GM19023 (cell line): Measurements from ENCODE around the gene PLEKHJ1.
A peak's percentile ranks its signal among the peaks of the same experiment; 100 is the strongest.

ENCODE experiments used
- ATAC-seq: cut with Tn5 transposase; IDR thresholded peaks from one replicate; pipeline ENCODE4 v1.9.1; 2021; ENCODE audit warnings: mild to moderate bottlenecking, moderate library complexity; ENCODE audit not compliant: unreplicated experiment

Gene PLEKHJ1

GRCh38 chr19:2237051-2237868 lies 1.1 kb upstream of the PLEKHJ1 start:
- no peak for ATAC-seq

GRCh38 chr19:2236064-2236313 lies 140 bp downstream of the PLEKHJ1 start:
- no peak for ATAC-seq

DNA sequence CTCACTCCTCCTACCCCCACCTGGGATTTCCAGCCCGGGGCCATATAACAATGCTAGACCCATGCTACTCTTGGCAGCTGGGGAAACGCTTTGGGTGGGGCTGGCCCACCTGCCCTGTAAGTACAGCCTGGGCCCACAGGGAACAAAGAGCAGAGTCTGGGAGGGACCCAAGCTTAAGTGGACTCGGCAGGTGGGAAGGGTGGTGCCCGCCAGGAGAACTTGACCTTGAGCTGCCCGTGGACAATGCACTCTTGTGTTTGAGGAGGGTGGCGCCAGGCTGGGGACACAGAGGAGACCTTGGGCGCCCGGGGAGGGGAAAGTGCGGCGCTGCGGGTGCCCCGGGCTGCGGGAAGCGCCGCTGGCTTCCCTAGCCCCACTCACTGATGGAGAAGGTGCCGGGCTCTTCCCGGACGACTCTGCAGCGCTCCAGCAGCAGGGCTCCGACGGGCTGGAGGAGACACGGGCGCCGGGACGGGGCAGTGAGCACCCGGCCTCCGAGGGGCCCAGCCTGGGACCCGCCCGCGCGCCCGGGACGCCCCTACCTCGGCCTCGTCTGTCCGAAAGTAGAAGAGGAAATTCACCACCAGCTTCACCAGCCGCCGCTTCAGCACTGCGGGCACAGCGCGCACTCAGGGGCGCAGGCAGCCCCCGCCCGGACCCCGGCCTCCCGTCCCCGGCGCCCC lies 607 bp downstream of the PLEKHJ1 start:
- ATAC-seq: peak; percentile 6

DNA sequence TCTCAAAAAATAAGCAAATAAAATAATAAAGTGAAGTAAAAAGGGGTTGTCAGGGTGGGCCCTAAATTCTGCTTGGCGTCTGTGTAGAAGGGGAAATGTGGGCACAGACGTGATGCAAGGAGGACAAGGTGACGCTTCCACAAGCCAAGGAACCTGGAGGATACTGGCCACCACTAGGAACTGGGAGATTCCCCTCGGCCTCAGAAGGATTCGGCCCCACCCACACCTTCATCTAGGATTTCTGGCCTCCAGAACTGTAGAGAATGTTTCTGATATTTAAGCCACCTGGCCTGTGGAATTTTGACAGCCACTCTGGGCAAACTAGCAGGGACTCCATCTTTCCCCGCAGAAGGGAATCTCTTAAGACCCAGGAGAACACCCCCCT lies 1.1 kb downstream of the PLEKHJ1 start:
- ATAC-seq: no peak

- no peak for ATAC-seq
Observed at GRCh38 chr19:2233601-2234280, 2.4 kb downstream of the PLEKHJ1 start.

DNA sequence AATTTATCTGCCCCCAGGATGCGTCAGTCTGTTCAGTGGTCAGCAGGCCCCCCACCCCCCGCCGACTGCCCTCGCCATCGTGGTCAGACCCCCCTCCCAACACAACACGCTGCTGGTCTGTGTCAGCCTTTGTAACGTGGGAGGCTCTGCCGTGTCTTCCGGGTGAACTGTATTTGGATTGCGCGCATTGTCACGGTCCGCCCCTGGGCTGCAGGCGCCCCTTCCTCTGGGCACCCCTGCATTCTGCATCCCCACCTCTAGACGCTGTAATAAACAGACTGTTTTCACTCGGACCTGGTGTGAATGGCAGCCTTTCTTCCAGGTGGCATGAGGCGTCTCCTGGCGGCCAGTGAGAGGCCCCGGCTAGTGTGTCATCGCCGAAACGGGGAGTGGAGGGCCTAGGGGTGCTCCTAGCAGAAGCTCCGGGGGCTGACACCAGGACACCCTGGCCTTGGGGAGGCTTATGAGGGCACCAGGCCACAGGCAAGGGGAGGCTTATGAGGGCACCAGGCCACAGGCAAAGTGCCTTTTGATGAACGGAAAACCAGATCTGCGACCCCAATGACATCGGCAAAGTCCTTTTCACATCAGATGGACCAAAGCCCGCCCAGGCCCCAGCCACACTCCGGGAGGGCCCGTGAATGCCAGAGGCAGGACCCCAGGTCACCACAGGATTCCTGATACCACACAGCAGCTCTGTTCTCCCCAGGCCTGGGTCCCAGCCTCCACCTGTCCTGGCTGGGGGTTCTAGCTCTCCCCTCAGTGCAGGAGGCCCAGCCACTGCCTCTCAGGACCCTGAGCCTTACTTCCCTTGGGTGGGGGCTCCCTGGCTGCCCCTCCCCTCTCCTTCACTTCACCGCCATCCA lies 3.6 kb downstream of the PLEKHJ1 start:
- no peak for ATAC-seq

GRCh38 chr19:2231621-2232221 lies 4.4 kb downstream of the PLEKHJ1 start:
- no peak for ATAC-seq

DNA sequence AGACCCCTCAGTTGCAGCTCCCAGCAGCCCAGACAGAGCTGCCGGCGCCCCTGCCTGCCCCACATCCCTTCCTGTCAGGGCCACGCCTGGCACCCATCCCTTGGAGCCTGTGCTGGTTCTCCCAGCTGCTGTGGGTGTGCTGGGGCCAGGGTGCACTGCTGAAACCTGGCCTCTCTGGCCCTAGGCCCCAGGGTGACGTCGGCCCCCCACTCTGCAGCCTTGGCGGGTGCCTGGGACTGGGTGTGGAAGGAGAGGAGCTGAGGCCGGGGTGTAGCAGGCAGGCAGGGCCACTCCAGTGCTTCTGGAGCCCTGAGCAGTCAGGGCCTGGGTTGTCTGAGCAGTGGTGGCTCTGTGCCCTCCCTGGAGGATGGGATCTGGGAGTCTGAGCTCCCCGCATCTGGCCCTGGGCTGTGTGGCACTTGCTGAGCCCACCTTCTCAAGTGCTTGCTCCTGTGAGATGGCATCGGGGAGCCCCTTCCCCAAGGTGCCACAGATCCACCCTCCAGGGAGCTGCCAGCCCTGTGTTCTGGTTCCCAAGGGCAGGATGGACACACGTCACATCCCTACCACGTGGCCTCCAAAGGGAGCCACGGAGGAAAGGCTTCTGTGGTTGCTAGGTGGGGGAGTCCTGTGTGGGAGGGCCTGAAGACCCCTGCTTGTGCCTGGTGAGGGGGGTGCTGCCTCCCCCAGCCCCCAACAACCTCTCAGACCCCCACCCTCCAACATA lies 5.2 kb downstream of the PLEKHJ1 start:
- no peak for ATAC-seq

- ATAC-seq: no peak
Observed at GRCh38 chr19:2230033-2230531, 6.0 kb downstream of the PLEKHJ1 start.

DNA sequence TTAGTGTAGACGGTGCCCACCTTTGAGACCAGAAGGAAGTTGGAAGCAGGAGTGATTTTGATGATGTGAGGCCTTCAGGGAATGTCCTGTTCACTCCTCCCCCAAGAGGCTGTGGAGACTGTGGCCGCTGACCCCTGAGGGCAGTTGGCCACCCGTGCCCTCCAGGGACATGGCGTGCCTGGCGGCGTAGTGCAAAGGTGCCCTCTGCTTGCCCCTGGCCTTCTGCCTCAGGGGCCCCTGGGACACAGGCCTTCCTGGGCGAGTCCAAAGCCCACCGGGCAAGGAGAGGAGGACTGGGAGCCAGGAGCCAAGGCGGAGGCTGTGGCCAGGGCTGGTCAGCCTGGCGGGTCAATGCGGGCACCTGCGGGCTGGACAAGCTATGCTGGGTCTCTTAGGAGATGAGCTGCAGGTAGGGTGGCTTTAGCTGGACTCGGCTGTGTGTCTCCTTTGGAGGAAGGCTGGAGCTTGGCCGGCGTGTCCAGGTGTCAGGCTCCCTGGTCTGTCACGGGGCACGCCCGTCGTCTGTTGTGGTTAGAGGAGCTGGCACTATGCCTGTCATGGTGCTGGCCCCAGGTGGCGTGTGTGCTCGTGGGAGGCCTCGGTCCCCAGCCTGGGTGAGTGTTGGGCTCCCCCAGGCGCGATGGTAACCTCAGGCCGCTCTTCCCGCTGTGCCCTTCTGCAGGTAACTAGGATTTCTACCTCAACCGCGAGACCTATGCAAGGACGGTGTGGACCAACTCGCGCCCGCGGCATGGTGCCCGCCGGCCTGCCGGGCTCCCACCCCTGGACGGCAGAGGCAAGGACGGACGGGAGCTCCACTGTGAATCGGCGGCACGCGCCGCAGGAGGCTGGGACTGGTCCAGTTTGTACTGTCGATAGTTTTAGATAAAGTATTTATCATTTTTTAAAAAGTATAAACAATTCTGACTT lies 6.8 kb downstream of the PLEKHJ1 start:
- ATAC-seq: no peak

DNA sequence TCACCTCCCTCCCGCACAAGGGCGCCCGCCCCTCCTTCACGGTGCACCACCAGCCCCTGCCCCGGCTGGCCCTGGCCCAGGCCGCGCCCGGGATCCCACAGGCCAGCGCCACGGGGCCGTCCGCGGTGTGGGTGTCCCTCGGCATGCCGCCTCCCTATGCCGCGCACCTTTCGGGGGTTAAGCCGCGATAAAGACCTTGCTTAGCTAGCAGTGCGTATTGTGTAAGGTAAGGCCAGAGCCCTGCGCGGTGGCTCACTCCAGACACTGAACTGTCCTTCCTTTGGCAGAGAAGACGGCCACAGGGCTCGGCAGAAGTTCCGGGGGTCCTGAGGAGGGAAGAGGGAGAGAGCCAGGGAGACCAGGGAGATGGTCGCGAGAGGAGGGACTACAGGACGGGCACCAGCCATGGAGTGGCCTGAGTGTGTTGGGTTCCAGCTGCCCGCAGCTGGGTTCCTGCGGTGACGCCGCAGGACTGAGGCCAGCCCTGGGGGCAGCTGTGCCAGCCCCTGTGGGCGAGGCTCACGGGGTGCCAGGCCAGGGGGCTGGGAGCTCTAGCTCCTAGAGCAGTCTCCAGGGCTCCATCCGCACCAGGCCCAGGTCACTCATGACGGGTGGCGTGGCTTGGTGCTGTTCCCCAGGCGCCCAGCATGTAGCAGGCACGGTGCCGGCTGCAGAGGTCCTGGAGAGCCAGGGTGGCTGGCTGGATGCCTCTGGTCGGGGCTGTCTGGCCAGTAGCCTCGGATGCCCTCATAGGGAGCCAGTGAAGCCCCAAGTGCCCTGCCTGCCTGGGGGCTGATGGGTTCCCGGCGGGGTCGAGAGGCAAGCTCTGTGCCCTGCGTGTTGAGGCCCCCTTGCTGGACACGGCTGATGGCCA lies 7.7 kb downstream of the PLEKHJ1 start:
- ATAC-seq: no peak

DNA sequence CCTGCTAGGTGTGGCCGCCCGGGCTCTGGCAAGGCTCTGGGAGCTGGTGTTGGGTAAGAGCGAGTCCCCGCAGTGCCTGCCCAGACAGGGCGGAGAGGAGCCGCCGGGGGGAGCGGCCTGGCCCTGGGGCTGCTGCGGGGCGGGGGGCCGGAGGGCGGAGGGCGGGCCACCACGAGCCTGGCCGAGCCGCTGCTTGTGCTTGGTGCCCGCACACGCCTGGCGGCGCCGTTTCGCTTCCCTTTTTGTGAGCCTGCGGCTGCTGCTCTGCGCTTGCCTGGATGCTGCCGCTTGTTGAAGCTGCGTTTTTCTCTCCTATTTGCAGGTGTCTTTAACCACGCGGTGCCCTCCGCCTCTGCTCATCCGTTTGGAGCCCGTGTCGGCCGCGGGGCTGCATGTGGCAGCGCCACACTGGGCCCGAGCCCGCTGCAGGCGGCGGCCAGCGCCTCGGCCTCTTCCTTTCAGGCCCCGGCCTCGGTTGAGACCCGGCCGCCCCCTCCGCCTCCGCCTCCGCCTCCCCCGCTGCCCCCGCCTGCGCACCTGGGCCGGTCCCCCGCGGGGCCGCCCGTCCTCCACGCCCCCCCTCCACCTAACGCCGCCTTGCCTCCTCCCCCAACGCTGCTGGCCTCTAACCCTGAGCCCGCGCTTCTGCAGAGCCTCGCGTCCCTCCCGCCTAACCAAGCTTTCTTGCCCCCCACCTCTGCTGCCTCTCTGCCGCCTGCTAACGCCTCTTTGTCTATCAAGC lies 8.5 kb downstream of the PLEKHJ1 start:
- ATAC-seq: no peak

- no peak for ATAC-seq
Observed at GRCh38 chr19:2226840-2227360, 9.2 kb downstream of the PLEKHJ1 start.

- ATAC-seq: no peak
Observed at GRCh38 chr19:2226051-2226839, 9.9 kb downstream of the PLEKHJ1 start.

GRCh38 chr19:2225415-2226050 lies 10.6 kb downstream of the PLEKHJ1 start:
- no peak for ATAC-seq
